Fibroblast of mammary gland (primary cell): ENCODE measurements around the gene MECR.

Experiments used
- DNase-seq: peaks from one replicate; pipeline ENCODE4 v3.0.0-alpha.2; 2010; ENCODE audit warnings: low read depth
- H3K4me3 ChIP-seq: 2 replicates; pipeline ENCODE4 v1.5.1; 2011; ENCODE audit warnings: low read depth, mild to moderate bottlenecking, low read length, moderate library complexity; ENCODE audit not compliant: control insufficient read depth
- CTCF ChIP-seq: conservative IDR thresholded peaks from 2 replicates; pipeline ENCODE4 v1.5.1; 2011; ENCODE audit warnings: low read depth, low read length, inconsistent platforms; ENCODE audit not compliant: control insufficient read depth, insufficient read depth

MECR gene

GRCh38 chr1:29259802-29260441 lies 29.2 kb upstream of the MECR start:
- TF ChIP-seq CTCF, result no peak
- DNase-seq, result no peak
- peak overlapping the region; percentile 30 for H3K4me3 ChIP-seq

- TF ChIP-seq CTCF, result no peak
- no peak for DNase-seq
- H3K4me3 ChIP-seq, result peak overlapping the region; percentile 30
Measured at GRCh38 chr1:29258976-29259801, 28.5 kb upstream of the MECR start.

- no peak for DNase-seq
- TF ChIP-seq CTCF, result no peak
- H3K4me3 ChIP-seq, result no peak overlapping the region
Measured at GRCh38 chr1:29258189-29258975, 27.6 kb upstream of the MECR start.

- H3K4me3 ChIP-seq, result no peak overlapping the region
- peak; percentile 69 for DNase-seq
- TF ChIP-seq CTCF, result no peak
Measured at GRCh38 chr1:29256979-29257804, 26.5 kb upstream of the MECR start.

- no peak for DNase-seq
- no peak for TF ChIP-seq CTCF
Measured at GRCh38 chr1:29256394-29256793, 25.7 kb upstream of the MECR start.

GRCh38 chr1:29255134-29255666 lies 24.5 kb upstream of the MECR start:
- TF ChIP-seq CTCF, result no peak
- no peak for DNase-seq
- no peak overlapping the region for H3K4me3 ChIP-seq

More at GRCh38 chr1:29256394-29256793, 25.7 kb upstream of the MECR start:
- H3K4me3 ChIP-seq, result no peak overlapping the region
